GM13976 (cell line): ENCODE results near the gene RPRML.

Experiments used
- DNase-seq: peaks from one replicate; pipeline ENCODE4 v3.0.0; 2012; ENCODE audit warnings: low spot score
- CTCF ChIP-seq: IDR thresholded peaks from 2 replicates; pipeline ENCODE4 v1.5.1; 2012; ENCODE audit warnings: borderline replicate concordance, mild to moderate bottlenecking; ENCODE audit not compliant: insufficient read depth; ENCODE audit errors: extremely low read depth, missing control alignments, control extremely low read depth
- in situ Hi-C: fragments of 300-500 bp; cut with MboI; formaldehyde crosslinking; loops from one replicate; pipeline ENCODE4 v1.12.0; 2022; ENCODE audit warnings: low sequenced_read_pairs, mixed read lengths, inconsistent platforms; ENCODE audit not compliant: unreplicated experiment

Gene RPRML

GRCh38 chr17:46942441-46943217, 36.4 kb downstream of the RPRML start:
- in situ Hi-C loops = no loop called here
- peak; percentile 79 for DNase-seq
- TF ChIP-seq CTCF = peak; percentile 72

GRCh38 chr17:46940692-46941404, 38.2 kb downstream of the RPRML start:
- TF ChIP-seq CTCF = peak; percentile 77
- DNase-seq = peak; percentile 81
- in situ Hi-C loops = no loop called here

DNA sequence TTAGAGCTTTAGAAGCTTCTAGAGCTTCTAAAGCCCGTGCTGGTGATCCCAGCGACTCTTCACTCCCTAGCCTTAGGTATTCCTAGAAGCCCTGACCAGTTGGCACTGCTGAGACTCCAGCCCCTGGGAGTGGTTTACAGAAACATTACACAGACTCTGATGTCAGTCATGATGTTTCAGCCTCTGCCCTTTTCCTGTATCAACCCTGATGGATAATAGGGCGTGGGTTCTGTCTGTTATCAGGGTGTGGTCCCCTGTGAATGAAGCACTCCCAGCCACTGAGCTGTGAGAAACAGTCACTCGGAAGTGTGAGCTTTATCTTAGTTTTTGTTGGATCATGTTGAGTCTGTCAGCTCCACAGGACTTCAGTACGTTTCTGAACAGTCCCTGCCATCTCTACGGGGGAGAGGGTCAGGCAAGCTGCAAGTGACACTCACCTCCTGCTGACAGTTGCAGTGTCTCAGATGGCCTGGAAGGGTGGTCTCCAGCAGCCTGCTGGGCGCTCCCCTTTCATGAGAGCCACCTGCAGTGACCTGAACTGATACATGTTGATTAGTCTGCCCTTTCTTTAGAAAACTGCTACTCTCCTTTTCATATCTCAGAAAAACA, 43.3 kb downstream of the RPRML start:
- in situ Hi-C loops = no loop called here
- no peak for DNase-seq
- no peak for TF ChIP-seq CTCF

GRCh38 chr17:46931596-46931995, 47.5 kb downstream of the RPRML start:
- in situ Hi-C loops = no loop called here
- no peak for DNase-seq
- no peak for TF ChIP-seq CTCF

DNA sequence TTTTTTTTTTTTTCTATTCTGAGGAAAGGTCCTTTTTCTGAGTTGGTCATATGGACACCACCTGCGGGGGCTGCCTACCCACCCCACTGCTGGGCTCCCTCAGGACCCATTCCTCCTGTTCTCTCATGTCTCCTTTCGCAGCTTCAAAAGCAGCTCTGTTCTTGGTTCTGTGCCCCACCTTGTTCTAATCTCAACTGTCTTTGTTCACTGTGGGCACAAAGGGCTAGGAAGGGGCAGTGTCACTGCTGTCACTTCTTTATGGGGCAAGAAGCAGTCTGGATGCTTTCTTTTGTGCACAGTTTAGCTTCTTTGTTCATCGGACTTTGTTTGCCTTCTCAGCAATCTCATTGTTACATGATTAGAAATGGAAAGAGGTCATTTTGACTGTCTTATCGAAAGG, 49.0 kb downstream of the RPRML start:
- no peak for TF ChIP-seq CTCF
- no peak for DNase-seq
- in situ Hi-C loops = no loop called here

- no peak for DNase-seq
- in situ Hi-C loops = no loop called here
- no peak for TF ChIP-seq CTCF
These were observed 49.6 kb downstream of the RPRML start for GRCh38 chr17:46929413-46929812.
